Hematopoietic multipotent progenitor cell (in vitro differentiated cells): ENCODE data around the gene FAM204A. TPM values are rescaled to one million over a fixed set of nuclear protein-coding genes. Genes with fewer than 3 reads are reported as not detected.

ENCODE experiments used
- DNase-seq, 3 donors: peaks; one replicate each; pipeline ENCODE4 v3.0.0-alpha.2; 2011 to 2015; ENCODE audit warnings: low read depth in 2 of 3, low spot score in 2 of 3
- total RNA-seq: library from RNA; depleted of rRNA; stranded (reverse); fragments of >200 nt; gene quantifications from one replicate; pipeline ENCODE4 v1.2.3, GENCODE V29; 2012

FAM204A gene
- total RNA-seq: 14.5 TPM

DNA sequence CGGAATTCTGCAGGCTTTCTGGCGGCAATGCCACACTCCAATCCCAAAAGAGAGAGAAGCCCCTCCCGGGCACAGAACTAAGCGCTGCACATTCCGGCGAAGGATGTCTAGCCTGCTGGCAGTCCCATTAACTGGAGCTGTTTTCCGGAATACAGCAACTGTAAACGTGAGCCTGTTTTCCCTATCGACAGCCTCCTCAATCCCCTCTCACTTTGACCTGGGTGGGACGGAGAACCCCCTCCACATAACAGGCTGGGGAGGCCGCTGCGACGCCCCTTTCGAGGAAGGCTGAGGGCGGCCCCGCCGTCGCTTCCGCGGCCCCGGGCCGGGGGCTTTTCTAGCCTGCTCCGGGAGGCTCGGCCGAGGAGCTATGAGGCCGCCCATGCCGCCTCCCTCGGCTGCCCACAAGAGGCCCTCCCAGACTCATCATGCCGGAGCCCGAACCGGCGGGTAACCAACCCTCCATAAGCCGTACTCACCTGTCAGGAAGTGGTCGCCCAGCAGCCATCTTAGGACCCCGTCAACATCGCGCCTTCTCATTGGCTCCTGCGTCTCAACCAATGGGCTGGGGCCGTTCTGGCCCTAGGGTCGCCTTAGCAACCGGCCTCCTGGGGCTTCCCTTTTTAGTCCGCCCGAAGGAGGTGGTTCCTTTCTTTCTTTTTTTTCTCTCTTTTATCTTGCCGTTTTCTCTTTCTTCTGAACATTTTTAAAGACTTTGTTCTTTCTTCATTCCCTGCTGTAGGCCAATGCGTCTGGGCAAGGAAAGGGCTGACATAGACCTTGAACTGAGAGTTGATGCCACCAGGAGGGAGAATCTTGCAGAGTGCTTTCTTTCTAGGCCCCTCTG lies at the start of gene FAM204A:
Gene FAM204A, minus strand, starts transcription at position 534 of the 847 bp plus-strand sequence. CDS start 5,909 bp downstream, outside the sequence.
- DNase-seq: peak; percentile 95 to 98 (median 96)

DNA sequence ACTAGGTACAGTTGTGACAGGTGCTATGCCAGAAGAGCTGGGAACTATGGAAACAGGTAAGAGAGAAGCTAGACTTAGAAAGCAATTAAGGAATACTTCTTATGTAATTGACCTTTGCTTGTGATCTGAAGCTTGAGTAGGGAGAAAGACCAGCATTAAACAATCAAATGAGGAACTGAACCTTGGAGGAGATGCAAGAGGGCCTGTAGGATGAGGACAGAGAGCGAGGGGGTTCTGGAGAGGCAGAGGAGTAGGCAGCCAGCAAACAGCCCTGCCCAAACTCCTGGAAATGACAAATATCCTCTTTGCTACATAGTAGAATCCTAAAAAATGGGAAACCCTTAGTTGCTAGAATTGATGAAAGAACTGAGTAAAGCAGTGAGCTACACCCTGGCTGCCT lies 41.6 kb upstream of the FAM204A start:
- DNase-seq: no peak

DNA sequence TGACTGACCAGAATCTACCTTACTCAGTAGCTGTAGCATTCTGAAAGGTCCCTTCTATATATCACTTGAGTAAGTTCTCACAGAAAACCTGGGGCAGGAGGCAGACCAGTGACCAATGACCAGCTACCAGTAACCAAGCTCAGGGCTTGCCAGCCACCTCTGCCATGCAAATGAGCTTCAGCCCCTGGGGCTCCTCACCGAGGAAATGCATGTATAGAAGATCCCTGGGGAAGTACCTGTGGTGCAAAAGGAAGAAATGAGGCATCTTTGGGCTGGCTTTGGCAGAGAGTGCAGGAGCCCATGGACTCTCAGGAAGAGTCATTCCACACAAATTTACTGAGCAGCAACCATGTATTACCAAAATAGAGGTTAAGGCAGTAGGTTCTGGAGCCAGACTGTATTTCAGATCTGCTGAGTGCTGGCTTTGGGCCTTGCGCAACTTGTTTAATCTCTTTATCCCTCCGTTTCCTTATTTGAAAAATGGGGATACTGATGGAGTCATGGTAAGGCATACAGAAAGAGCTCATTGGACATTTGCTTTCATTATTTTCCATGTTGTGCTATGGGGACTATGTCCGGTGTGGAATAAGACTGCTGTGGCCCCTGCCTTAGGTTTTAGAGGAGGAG lies 41.1 kb upstream of the FAM204A start:
- no peak for DNase-seq

DNA sequence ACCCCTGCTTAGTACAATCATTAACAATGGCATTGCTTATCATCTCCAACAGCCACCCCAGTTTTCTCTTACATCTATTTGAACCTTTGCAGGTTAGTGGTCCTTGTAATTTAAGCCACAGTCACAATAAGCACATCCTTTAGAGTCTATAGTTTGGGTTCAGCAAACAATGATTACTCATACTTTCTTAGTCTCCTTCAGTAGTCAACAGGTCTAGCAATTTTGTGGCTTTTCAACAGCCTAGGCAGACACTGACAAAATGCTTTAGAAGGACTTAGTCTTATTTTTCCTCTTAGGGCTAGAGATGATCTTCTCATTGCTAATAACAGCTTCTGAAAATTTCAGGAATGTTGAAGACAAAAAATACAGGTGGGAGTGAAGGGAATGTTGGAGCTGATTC lies 32.3 kb upstream of the FAM204A start:
- DNase-seq: no peak

DNA sequence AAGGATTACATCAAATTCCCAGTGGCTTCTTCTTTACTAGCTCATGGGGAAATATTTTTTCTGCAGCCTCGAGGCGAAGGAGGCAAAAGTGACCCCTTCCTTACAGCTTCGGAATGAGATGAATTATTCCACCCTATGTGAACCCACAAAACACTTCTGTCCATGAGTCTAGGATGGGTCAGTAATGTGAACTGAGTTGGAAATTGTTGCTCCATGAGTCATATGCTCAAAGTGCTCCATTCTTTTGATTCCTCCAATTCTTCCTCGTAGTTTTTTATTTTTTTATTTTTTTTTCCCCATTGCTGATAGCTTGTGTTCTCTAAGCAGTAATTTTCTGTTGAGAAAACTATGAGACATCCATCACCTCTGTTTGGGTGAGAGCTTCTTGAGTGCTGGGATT lies 31.7 kb upstream of the FAM204A start:
- no peak for DNase-seq

DNA sequence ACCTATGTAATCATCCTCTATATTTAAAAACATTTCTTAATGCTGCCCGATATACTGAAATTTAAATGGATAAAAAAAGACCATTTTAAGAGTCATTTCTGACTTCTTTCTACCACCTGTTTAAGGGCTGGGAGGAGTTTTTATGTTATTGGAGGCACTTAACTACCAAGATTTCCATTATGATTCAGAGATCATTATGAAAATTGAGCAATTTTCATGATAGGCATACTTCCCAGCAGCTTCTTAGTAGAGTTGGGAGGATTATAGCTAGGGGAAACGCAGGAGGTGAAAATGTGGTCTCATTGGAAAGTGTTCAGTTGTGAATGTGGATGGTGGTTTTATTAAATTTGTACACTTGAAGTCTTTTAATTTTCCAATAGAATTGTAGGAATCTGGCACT lies 28.4 kb upstream of the FAM204A start:
- no peak for DNase-seq

DNA sequence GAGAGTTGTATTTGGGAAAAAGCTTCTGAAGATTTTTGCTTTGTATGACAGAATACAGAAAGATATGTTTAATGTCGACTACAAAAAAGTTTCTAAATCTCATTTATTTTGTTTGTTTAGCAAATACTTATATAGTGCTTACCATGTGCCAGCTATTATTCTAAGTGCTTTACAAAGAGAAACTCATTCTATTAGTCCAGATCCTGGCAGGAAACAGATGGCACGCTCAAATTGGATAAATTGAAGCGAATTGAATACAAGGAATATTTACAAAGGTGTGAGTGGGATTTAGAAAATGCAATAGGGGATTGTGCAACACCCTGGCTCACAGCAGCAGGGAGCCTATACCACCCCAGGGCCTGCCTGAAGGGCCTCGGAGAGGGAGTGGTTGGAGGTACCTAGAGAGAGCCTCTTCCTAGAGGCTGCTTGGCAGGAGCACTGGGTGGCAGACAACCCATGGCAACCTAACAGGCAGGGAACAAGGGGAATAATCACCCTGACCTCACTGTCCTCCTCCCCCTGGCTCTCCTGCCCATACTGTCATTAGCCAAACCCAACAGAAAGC lies 27.6 kb upstream of the FAM204A start:
- DNase-seq: no peak

DNA sequence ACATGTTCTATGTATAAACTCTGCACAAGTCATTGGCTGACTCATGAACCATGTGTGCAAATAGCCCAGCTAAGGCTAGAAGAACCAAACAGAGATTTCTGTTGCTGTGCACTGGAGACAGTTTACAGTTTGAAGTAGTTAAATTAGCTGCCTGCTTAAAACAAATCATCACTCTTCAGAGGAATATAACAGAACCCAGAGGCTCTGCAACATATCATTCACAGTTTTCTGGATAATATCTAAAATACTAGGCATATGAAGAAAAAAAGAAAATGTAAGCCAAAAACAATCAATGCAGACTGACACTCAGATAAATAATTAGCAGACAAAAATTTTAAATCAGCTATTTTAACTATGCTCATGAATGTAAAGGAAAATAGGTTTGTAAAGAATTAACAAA lies 23.6 kb upstream of the FAM204A start:
- DNase-seq: no peak

DNA sequence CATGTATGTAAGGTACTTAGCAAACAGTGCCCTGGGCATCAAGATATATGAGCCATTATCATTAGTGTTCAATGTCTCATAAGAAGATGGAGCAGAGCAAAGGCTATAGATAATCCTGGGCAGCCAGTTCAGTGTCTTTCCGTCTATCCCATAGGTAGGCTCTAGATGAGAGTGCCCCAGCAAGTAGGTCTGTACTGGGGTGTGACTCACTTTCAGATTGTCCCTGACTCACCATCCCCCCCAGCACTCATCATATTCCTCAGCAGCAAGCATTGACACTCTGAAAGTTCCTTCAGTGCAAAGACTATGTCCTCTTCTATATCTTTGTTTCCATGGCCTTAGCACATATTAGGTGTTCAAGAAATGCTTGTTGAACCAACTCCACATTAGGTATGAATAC lies 20.0 kb upstream of the FAM204A start:
- DNase-seq: no peak

DNA sequence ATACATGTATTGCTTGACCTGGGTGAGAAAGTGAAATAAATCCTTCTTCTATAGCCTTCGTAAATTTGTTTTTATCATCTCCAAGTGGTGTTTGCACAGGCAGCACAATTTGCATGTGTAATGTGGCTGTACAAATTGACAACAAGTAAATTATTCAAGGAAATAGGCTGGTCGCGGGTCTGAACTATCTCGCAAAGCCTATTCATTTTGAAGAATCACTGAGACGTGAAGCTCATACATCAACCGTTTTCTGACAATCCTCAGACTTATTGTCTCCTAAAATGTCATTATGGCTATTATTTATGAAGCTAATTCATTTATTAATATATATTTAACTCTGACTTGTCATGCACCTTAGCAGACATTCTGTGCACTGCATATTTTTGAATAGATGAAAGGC lies 16.2 kb upstream of the FAM204A start:
- no peak for DNase-seq

DNA sequence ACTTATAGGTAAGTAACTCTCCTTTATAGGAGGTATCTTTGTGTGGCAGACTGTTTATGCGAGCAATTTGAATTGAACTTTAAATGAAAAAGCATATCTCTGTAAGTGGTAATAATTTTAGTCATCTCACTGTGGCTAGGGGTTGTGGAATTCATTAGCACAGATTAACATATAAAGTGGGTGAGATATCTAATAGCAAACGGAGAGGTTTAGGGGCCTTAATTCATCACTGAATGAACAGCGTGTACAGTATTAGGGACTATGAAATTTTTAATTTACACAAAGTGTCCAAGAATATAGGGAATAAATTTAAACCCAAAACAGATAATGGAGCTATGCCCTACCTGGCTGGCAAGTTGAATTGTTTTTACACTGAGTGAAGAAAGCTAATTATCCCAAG lies 15.7 kb upstream of the FAM204A start:
- no peak for DNase-seq

DNA sequence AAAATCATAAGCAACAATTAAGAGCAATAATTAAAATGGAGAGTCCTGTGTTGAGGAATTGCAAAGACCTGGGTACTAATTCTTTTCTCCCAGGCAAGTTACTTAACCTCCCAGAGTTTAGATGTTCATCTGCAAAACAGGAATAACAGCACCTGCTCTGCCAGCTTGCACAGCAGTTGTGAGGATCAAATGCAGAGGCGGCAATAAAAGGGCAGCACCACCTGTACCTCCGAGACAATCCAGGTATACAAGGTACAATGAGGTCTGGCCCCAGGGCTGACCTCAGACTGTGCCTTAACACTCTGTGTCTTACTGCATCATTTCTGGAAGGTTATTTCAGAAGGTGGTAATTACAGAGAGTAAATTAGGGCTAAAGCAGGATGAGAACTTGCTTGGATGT lies 14.5 kb upstream of the FAM204A start:
- DNase-seq: no peak

DNA sequence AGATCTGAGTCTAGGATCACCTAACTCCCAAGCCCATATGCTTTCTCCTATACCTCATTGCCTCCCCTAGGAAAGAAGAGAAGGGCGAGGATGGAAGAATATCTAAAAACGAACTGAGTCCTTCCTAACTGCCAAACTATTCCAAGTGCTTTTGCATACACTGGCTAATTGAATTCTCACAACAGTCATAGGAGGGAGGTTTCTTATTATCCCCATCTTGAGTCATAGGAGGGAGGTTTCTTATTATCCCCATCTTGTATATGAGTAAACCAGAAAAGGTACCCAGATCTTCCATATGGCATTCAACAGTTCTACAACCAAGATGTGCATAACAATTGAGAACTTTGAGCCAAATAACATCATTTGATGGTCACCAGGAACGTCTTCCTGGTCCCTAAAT lies 13.1 kb upstream of the FAM204A start:
- no peak for DNase-seq

DNA sequence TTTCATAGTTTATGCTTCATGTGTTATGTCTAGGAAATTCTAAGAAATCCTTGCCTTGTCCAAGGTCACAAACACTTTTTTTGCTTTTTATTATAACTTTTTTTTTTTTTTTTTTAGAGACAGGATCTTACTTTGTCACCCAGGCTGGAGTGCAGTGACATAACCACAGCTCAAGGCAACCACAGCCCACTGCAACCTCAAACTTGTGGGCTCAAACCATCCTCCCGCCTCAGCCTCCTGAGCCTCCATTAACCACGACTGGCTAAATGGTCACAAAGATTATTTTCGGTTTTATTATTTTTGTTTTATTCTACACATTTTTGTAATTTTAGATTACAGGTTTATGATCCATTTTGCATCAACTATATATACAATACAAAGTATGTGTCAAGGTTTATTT lies 7.1 kb upstream of the FAM204A start:
- DNase-seq: no peak

DNA sequence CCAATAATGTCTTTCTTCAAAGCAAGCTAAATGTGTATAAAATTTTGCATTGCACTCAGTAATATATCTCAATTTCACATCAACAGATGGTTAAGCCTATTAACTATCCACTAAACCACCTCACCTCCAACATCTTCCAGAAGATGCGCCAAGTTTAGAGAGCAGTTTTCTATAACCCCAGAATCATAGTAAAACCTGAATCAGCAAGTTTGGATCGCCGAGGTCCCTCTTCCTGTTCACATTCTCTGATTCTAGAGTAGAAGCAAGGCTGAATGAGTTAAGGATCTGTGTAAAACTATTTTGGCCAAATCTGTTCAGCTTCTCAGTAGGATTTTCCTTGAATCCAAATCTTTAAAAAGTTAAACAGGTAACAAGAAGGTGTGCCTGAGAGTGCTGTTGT lies 1.4 kb upstream of the FAM204A start:
- DNase-seq: no peak

DNA sequence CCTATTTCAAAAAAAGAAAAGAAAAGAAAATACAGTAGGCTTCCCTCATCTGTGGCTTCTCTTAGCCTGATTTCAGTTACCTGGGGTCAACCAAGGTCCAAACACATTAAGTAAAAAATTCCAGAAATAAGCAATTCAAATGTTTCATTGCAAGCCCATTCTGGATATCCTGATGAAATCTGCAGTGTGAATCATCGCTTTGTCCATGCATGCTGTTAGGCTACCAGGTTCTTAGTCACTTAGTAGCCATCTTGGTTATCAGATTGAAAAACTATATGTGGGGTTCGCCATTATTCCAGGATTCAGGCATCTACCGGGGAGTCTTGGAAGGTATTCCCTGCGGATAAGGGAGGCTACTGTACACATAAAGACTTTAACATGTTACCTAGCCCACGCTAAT lies 991 bp upstream of the FAM204A start:
- no peak for DNase-seq

DNA sequence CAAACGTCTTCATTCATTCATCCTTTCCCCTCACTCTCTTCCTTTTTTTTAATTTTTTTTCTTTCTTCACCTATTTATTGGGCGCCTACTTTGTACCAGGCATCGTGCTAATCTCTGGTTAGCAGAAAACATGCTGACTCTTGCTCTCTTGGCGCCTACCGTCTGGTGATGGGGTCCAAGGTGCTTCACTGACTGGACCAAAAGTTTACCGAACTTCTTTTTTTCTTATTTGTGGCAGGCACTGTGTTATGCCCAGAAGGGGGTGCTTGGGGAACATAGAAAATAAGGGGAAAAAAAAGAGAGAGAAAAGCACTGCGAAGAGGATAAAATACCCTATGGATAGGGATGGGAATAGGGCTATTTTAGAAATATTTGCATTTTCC lies 505 bp upstream of the FAM204A start:
- no peak for DNase-seq

DNA sequence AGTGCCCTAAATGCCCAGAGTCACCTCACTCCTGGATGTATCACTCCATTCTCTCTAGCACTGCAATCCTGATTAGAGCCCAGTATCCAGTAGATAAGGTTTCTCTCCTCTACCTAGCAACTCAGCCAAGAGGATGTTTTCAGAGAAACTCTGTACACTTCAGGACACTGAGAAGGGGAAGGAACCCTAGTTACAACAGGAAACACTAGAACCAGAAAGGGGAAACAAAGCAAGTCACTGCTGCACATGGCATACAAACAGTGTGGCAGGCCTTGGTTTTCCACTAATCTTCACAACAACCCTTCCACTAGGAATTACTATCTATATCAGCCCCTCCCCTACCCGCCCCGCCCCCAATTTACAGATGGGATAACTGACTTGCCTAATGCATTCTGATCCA lies 1.6 kb downstream of the FAM204A start:
- peak in 1 of 3 donors; percentile 32 for DNase-seq

DNA sequence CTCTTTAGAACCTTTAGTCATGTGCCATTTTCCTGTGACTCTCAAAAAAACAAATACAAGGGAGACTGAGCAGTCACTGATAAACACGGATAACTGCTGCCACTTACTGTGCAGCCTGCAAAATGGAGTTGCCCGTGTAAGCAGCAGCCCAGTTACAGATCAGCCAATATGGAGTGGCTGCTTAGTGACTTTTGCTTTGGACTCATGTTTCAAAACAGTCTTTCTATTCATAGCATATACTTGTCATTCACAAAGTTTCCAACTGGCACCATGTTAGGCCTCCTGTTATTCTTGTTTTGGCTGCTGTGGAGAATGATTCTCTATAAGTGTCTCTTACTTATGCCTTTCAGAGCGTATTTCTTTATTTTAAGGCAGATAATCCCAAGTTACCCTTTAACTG lies 3.0 kb downstream of the FAM204A start:
- no peak for DNase-seq

DNA sequence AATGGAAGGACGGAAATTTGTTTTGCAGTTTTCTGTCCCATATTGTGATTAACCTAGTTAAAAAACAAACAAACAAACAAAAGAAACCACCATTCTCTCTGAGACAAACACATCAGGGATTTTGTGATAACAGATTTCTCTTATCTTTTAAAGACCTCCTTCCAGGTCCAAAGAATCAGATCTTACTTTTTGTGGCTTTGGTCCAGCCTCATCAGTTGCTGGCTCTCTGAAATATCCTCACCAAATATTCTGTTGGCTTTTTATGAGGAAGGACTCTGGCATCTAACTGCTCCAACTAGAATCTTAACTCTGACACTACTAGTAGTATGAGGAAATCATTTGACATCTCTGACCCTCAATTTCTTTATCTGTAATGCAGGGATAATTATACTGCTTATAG lies 4.8 kb downstream of the FAM204A start:
- no peak for DNase-seq

DNA sequence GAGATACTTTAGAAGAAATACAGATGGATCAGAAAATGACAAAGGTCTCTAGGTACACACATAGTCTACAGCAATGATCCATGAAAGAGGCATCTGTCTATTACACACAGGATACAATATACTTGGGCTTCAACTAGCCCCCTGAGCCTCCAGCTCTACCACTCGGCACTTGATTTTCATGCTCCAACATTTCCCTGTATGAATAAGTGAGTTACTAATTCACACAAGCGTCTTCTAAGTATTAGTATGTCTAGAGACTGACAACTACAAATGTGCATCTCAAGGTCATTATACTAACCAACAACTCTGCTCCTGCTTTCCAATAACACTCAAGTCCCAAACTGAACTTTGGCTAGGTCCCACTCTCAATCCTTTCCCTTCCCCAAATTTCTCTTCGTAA lies 8.3 kb downstream of the FAM204A start:
- no peak for DNase-seq
